HG03196 (cell line): ENCODE results near the gene DYSF.

ENCODE experiments used
- ATAC-seq: cut with Tn5 transposase; IDR thresholded peaks from one replicate; pipeline ENCODE4 v1.9.1; 2021; ENCODE audit not compliant: unreplicated experiment

DYSF gene

GRCh38 chr2:71700041-71700657 lies 246.8 kb downstream of the DYSF start:
- no peak for ATAC-seq

GRCh38 chr2:71700658-71701397 lies 247.5 kb downstream of the DYSF start:
- no peak for ATAC-seq

GRCh38 chr2:71702071-71702970 lies 249.0 kb downstream of the DYSF start:
- no peak for ATAC-seq

- no peak for ATAC-seq
These were observed 249.9 kb downstream of the DYSF start for GRCh38 chr2:71702971-71703898.

GRCh38 chr2:71704131-71704561 lies 250.8 kb downstream of the DYSF start:
- ATAC-seq: no peak

GRCh38 chr2:71704688-71705087 lies 251.3 kb downstream of the DYSF start:
- no peak for ATAC-seq

- no peak for ATAC-seq
These were observed 252.0 kb downstream of the DYSF start for GRCh38 chr2:71705171-71705960.

- ATAC-seq: no peak
These were observed 252.8 kb downstream of the DYSF start for GRCh38 chr2:71706121-71706520.

GRCh38 chr2:71706836-71707235 lies 253.5 kb downstream of the DYSF start:
- no peak for ATAC-seq

- no peak for ATAC-seq
These were observed 257.2 kb downstream of the DYSF start for GRCh38 chr2:71710367-71711132.

- ATAC-seq: no peak
These were observed 257.9 kb downstream of the DYSF start for GRCh38 chr2:71711133-71711855.

- no peak for ATAC-seq
These were observed 258.9 kb downstream of the DYSF start for GRCh38 chr2:71712158-71712818.

GRCh38 chr2:71713581-71714580 lies 260.5 kb downstream of the DYSF start:
- ATAC-seq: no peak

GRCh38 chr2:71714601-71715240 lies 261.4 kb downstream of the DYSF start:
- ATAC-seq: no peak

- no peak for ATAC-seq
These were observed 261.9 kb downstream of the DYSF start for GRCh38 chr2:71715241-71715750.
